Choroid plexus epithelial cell (primary cell): ENCODE data around the gene CASP5.
A peak's percentile ranks its signal among the peaks of the same experiment; 100 is the strongest.
"Not testable (repeated sequence)": the region's sequence is repeated elsewhere in the genome, so short reads cannot be mapped to it uniquely, and the experiment has no call there.

ENCODE experiments used
- DNase-seq: peaks from one replicate; pipeline ENCODE4 v3.0.0-alpha.2; 2010; ENCODE audit warnings: low read depth
- H3K4me3 ChIP-seq: 2 replicates; pipeline ENCODE4 v1.5.1; 2011; ENCODE audit warnings: low read depth, mild to moderate bottlenecking, control low read depth, low read length, moderate library complexity
- TF ChIP-seq, protein P1 (sequence below): conservative IDR thresholded peaks from 2 replicates; pipeline ENCODE4 v1.5.1; 2011; ENCODE audit warnings: low read depth, mild to moderate bottlenecking, control low read depth, inconsistent platforms, low read length, moderate library complexity

CASP5 gene

DNA sequence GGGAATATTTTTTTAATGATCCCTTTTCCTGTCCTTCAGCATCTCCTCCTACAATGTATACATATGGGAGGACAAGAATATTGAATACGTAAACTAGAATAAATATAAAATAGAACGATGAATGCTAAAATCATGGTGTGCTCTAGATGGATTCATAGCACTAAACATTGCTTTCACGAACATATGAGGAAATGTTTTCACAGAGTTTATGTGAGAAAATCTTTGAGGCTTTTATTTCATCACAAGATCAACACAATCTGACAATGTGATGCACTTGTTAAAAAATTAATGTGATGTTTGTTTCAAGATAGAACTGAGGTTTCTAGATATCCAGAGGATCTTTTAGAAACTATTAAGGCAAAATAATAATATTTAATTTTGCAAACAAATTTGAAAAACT lies 19.2 kb upstream of the CASP5 start:
- DNase-seq, result no peak
- TF ChIP-seq, protein P1, sequence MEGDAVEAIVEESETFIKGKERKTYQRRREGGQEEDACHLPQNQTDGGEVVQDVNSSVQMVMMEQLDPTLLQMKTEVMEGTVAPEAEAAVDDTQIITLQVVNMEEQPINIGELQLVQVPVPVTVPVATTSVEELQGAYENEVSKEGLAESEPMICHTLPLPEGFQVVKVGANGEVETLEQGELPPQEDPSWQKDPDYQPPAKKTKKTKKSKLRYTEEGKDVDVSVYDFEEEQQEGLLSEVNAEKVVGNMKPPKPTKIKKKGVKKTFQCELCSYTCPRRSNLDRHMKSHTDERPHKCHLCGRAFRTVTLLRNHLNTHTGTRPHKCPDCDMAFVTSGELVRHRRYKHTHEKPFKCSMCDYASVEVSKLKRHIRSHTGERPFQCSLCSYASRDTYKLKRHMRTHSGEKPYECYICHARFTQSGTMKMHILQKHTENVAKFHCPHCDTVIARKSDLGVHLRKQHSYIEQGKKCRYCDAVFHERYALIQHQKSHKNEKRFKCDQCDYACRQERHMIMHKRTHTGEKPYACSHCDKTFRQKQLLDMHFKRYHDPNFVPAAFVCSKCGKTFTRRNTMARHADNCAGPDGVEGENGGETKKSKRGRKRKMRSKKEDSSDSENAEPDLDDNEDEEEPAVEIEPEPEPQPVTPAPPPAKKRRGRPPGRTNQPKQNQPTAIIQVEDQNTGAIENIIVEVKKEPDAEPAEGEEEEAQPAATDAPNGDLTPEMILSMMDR, result no peak
- H3K4me3 ChIP-seq, result no peak overlapping the region

DNA sequence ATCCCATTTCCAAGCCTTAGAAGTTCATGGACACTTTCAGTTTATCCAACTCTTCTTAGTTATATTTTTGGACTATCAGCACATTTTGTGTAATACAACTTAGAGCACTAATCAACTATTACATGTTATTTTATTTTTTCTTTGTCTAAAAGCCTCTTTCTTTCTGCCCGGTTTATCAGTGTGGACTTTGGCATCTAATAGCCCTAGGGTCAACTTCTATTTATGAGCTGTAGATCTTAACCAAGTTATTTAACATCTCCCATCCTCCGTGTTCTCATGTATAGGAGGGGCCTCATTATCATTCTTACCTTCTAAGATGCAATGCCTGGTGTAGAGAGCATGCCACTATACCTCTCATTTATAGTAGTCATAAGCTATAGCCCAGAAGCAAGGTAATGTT lies 17.7 kb upstream of the CASP5 start:
- TF ChIP-seq, protein P1, result no peak
- H3K4me3 ChIP-seq, result no peak overlapping the region
- no peak for DNase-seq

DNA sequence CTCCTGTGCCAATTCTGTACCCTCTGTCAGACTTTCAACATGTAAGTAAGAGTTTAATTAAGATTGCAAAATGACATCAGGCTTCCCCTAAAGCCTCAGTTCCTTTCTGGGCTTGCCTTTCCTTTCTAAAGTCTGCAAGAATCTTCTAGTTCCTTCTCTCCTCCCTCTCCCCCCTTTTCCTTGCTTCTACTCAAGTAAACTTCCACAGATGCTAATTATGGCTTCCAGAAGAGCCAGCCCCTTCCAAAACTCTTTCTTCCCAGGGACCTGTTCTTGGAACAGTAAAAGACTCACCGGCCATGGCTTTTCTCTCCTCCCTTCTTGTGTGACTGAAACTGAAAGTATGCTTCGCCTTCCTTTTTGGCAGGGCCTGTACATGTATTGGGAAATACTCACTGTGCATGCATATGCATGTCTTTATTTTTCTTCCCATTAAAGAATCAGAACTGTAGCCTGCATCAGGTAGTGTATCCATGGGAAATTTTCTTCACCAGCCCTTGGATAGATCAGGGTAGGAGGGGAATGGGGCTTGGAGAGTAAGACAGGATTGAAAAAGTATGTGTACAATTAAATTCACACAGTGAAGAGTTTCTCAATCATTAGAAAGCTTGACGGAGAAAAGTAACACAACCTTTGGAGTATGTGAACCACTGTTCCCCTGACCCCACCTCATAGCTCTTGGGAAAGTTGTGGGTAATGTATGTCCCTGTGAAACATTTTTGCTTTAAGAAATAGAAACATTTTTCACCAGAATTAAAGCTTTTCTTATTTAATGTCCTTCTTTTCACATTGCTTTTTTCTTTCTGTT lies 12.0 kb upstream of the CASP5 start, which contains the start of gene CASP1:
CASP1 (minus strand) TSS at position 332 of the 808 bp plus-strand sequence; CDS start at position 301, 31 bp downstream.
- peak within 1 kb of the TSS; percentile 51 for H3K4me3 ChIP-seq
- TF ChIP-seq, protein P1, result no peak
- DNase-seq, result peak; percentile 91

DNA sequence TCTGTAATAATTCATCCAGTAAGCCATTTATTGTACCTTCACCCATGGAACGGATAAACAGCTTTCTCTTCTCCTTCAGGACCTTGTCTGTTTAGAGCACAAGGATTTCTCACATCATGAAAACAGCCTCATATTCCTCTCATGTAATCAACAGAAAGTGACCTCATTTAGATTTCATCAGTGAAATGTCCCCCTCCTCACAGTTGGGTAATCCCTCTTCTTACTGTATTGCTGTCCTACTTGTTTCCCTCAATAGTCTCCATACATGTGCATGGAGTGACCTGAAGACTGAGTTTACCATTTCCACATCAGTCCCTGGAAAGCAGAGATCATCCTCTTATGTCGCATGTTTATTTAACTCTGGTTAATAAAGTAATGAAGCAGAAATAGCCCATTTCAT lies 11.4 kb upstream of the CASP5 start:
- peak overlapping the region; percentile 51 for H3K4me3 ChIP-seq
- not testable (repeated sequence) for DNase-seq

DNA sequence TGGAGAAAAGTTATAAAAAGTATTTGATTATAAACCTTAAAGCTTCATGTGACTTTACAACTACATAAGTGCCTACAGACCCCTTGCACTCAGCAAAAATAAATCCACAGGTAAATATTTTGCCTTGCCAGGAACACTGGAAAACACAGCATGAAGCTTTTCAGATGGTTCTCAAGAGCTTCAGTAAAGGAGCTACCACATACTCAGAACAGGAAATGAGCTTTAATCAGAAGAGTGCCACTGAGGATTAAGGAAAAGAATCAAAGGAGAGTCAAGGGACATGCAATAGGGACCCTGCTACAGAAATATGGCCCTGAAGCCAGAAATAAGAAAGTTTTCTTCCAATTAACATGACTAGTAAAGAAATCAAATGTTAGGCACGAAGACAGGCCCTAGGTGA lies 10.8 kb upstream of the CASP5 start:
- no peak for DNase-seq
- H3K4me3 ChIP-seq, result no peak overlapping the region
- TF ChIP-seq, protein P1, result no peak

DNA sequence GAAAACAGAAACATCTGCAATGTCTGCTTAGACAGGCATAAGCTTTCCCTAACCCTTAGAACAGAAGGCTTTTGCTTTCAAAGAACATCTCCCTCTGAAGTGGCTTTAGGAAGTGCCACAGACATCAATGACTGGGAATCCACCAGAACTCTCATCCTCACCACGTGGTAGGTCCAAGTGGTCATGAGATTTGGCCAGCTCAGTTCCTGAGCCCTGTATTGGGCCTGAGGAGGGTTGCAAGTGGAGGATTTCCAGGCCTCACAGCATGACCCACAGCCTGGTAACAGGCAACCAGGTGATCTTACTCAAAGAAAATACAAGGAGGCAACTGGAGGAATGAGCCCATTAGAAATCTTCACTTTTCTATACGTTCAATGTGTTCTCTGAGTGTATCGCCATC lies 10.4 kb upstream of the CASP5 start:
- TF ChIP-seq, protein P1, result no peak
- H3K4me3 ChIP-seq, result no peak overlapping the region
- no peak for DNase-seq

DNA sequence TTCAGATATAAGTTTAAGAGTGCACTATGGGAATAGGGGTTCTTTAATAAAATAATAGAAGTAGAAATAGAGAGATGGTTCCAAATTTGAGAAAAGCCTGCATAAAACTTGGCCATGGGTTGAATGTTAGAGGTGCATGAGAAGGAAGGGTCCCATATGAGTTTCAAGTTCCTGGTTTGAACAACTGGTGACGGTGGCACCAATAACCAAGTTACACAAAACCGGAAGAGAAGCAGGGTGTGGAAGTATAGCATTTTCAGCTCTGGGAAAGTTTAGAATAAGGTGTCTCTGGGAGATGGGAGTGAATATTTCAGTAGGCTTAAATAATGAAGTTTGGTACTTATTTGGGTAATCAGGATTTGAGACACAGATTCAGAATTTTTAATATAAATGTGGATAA lies 9.5 kb upstream of the CASP5 start:
- TF ChIP-seq, protein P1, result no peak
- H3K4me3 ChIP-seq, result no peak overlapping the region
- DNase-seq, result no peak
